ENCODE results near the gene RESF1.

- TF ChIP-seq CTCF (conservative IDR thresholded peaks at IDR 0.05) (no peak), ZFX (IDR thresholded peaks at IDR 0.05) (no peak)
Measured at GRCh38 chr12:31970199-31970598, 11.0 kb downstream of the RESF1 start.

Measured in C4-2B (cell line).